Suppressor macrophage (primary cell): ENCODE results near the gene NRCAM.
A peak's percentile ranks its signal among the peaks of the same experiment; 100 is the strongest.
"Not testable (repeated sequence)": the region's sequence is repeated elsewhere in the genome, so short reads cannot be mapped to it uniquely, and the experiment has no call there.

Experiments
- DNase-seq, 4 experiments: peaks; one replicate each; pipeline ENCODE4 v3.0.0-alpha.2; 2020 to 2022

Gene NRCAM

DNA sequence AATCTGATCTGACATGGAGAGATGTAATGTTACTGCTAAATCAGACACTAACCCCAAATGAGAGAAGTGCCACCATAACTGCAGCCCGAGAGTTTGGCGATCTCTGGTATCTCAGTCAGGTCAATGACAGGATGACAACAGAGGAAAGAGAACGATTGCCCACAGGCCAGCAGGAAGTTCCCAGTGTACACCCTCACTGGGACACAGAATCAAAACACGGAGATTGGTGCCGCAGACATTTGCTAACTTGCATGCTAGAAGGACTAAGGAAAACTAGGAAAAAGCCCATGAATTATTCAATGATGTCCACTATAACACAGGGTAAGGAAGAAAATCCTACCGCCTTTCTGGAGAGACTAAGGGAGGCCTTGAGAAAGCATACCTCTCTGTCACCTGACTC is 115.8 kb downstream of the NRCAM start:
- not testable (repeated sequence) for DNase-seq

GRCh38 chr7:108335269-108335918 is 120.8 kb downstream of the NRCAM start:
- peak in 1 of 4 experiments; percentile 13 for DNase-seq

DNA sequence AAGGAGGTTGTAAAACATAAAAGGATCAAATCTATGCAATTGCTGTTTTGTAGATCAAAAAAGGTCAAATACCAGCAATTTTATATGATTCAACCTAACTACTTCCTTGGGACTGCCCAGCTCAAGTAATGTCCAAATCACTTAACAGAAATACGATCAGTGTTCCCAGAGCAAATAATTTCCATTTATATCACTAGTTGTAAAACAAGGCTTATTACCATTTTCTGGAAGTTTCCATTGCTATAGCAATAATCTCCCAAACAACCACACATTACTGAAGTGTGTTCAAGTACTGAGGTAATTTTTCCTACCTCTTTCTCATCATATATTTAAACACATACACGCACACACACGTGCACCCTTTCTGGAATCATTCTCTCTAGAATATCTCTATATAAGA is 123.3 kb downstream of the NRCAM start:
- DNase-seq = no peak

GRCh38 chr7:108331971-108332370 is 124.3 kb downstream of the NRCAM start:
- no peak for DNase-seq

DNA sequence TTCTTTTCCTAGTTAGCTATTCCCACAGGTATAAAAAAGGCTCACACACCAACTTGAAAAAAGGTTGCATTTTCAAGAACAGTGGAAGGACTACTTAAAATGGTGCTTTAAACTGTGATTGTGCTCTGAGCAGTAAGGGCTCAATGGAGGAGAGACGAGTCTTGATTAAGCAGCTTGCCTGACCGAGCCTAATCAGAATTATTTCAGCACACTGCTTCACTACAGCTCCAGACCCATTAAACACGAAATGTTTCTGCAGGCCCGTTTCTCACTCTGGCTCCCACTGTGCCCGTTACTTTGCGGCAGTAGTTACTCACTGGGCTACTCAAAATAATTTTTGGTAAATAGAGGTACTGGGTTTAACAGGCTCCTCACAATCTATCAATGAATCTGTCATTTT is 126.0 kb downstream of the NRCAM start:
- DNase-seq = no peak

GRCh38 chr7:108329514-108329913 is 126.7 kb downstream of the NRCAM start:
- no peak for DNase-seq

DNA sequence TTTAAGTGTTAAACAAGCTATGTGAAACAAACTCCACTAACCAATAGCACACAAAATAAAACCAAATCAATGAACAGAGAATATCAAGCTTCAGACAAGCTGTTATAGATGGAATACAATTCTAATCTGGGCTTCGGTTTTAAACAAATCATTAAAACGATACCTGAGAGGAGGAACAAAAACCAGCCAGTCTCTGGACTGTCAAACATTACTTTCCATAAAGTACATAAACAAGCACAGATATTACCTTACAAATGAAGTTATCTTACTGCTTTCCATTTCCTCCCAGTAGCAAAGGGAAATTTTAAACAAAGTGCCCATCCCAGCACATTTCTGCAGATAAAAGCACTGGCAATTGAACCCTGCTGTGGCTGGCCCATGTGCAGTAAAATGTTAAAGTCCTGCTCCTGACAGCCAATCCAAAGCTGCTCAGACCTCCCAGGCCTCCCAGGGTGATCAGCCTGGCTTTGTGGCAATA is 128.0 kb downstream of the NRCAM start:
- peak in 2 of 4 experiments; percentile 11 to 26 for DNase-seq

DNA sequence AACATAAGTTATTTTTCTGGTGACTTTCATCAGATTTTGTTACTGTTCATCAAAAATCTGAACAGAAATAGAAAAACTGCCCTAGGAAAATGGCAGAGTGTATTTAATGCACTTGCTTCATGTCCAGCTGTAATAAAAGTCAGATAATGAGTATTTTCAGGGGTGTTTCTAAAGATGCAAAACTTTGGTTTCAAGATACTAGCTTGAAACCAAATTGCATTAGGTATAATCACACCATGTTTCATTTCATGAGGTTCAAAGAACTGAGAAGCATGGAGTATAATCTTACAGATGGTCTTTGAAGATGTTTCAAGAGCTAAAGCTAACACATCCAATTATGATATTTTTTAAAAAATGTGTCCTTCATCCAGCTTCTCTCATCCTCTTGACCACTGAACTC is 128.9 kb downstream of the NRCAM start:
- DNase-seq = no peak

GRCh38 chr7:108326938-108327337 is 129.3 kb downstream of the NRCAM start:
- DNase-seq = no peak

- no peak for DNase-seq
Measured at GRCh38 chr7:108324053-108325038, 131.9 kb downstream of the NRCAM start.

GRCh38 chr7:108322925-108323832 is 133.1 kb downstream of the NRCAM start:
- DNase-seq = no peak

- no peak for DNase-seq
Measured at GRCh38 chr7:108322046-108322445, 134.2 kb downstream of the NRCAM start.

- DNase-seq = no peak
Measured at GRCh38 chr7:108321359-108321758, 134.9 kb downstream of the NRCAM start.

- no peak for DNase-seq
Measured at GRCh38 chr7:108316708-108317107, 139.5 kb downstream of the NRCAM start.

DNA sequence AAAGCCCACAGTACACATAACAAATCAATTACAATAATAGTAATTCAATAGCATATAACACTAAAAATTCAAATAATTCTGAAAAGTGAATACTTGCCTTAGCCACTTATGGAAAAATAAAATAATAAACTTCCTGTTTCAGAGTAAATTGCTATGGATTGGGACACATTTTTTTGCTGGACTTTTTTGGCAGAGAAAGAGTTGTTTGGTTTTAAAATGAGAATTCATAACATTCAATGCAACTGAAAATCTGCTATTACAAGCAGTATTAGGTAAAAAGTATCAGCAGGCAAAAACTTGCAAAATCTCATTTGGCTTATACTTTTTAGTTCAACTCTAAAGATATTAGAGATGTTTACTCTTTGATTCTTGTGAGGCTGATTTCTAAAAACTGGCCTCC is 141.7 kb downstream of the NRCAM start:
- no peak for DNase-seq

- DNase-seq = no peak
Measured at GRCh38 chr7:108314049-108314448, 142.2 kb downstream of the NRCAM start.

GRCh38 chr7:108313086-108313485 is 143.2 kb downstream of the NRCAM start:
- DNase-seq = no peak

DNA sequence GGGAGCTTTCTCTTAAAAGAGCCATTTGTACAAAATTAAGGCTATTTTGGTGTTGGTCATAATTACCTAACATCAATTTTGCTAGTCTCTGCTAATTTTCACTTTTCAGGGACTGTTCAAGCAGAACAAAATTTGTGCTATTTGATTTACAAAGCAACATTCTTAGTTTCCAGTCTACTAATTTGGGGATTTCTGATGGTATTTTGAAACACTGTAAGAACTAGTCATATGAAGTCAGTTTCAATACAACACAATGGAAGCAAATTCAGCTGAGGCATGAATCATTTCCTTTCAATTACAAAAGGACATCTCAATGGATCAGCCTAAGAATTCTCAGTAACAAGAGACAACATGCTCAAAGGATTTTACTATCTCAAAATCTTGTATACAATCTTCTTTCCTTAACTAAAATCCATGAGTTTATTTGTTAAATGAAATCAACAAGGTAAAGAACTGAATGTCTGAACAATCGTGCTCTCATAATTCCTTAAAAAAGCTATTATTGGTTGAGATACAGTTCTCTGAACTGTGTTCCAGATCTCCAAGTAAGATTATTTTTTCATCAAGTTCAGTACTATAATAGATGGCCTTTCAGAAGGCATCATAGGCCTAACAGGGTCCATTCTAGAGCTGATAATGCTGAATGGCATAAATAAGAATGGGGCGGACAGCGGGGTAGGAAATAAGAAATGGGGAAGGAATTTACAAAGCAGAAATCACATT is 144.6 kb downstream of the NRCAM start:
- DNase-seq = peak in 2 of 4 experiments; percentile 48 to 53

DNA sequence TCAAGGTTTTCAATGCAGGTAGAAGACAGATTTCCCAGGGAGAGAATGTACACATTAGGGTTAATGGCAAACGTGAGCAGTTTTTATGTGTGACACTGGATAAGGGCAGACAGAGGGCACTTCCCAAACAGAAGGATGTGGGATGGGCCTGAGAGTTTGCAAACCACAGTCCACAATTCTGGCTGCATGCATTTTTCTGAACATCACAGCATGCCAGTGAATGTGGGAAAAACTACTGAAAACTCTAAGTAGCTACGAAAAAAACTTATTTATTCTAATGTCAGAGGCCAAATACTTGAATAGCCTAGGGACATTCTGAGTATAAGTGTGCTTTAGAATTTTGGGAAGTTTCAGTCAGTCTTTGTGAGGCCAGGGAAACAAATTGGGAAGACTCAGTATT is 145.9 kb downstream of the NRCAM start:
- DNase-seq = no peak

DNA sequence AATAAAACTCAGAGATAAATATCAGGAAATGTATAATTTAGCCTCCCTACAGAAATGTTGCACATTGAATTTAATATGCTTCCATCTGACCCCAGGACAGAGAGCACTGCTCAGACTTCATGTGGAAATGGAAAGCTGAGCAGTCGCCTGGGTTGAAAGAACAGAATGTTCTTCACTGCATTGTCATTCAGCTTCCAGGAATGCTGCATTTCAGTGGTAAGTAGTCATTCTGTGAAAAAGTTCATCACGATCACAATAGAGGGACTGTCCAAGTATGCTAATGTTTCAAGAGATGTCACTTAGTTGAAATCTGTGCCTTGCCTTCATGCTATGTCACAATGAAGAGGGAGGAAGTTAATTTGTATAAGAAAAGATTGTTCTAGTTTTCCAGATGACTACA is 147.3 kb downstream of the NRCAM start:
- no peak for DNase-seq

- DNase-seq = no peak
Measured at GRCh38 chr7:108308276-108308675, 148.0 kb downstream of the NRCAM start.

GRCh38 chr7:108307595-108307994 is 148.6 kb downstream of the NRCAM start:
- DNase-seq = no peak
